Measurements from ENCODE around the gene GLG1. TPM values are rescaled to one million over a fixed set of nuclear protein-coding genes. Genes with fewer than 3 reads are reported as not detected.
A peak's percentile ranks its signal among the peaks of the same experiment; 100 is the strongest.

Gene GLG1
- total RNA-seq, 1 donor from 2014 or later, result 193 TPM

DNA sequence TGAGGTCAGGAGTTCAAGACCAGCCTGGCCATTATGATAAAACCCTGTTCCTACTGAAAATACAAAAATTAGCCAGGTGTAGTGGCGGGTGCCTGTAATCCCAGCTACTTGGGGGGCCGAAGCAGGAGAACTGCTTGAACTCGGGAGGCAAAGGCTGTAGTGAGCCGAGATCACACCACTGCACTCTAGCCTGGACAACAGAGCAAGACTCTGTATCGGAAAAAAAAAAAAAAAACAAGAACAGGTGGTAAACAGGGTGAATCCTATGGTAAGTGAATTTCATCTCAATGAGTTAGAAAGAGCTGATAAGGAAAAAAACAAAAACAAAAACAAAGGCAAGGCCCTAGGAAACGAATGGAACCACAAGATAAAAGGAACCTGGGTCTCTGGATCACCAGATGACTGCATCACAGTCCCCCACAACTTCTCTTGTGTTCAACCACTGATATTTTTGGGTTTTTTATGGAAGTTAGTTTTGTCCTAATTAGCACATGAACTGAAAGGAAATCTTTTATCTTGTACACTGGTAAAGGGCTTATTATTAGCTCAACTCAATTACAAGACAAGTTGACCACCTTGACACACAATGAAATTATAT is 21.0 kb downstream of the GLG1 start:
- peaks cover 5% of the 10 kb centered on the region for H3K36me3 Mint-ChIP-seq
- peaks cover 5% of the 10 kb centered on the region for H3K4me1 Mint-ChIP-seq
- no peaks in the 10 kb centered on the region for H3K27me3 Mint-ChIP-seq (ENCODE audit: low read depth)
- TF ChIP-seq, protein P1, sequence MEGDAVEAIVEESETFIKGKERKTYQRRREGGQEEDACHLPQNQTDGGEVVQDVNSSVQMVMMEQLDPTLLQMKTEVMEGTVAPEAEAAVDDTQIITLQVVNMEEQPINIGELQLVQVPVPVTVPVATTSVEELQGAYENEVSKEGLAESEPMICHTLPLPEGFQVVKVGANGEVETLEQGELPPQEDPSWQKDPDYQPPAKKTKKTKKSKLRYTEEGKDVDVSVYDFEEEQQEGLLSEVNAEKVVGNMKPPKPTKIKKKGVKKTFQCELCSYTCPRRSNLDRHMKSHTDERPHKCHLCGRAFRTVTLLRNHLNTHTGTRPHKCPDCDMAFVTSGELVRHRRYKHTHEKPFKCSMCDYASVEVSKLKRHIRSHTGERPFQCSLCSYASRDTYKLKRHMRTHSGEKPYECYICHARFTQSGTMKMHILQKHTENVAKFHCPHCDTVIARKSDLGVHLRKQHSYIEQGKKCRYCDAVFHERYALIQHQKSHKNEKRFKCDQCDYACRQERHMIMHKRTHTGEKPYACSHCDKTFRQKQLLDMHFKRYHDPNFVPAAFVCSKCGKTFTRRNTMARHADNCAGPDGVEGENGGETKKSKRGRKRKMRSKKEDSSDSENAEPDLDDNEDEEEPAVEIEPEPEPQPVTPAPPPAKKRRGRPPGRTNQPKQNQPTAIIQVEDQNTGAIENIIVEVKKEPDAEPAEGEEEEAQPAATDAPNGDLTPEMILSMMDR (IDR thresholded peaks at IDR 0.05; ENCODE audit: unreplicated experiment), result no peak
- H3K4me3 Mint-ChIP-seq, result no peak overlapping the region
- no peak for DNase-seq (ENCODE audit: low spot score in 2 of 2, unreplicated experiment in 2 of 2)
- H3K9me3 Mint-ChIP-seq, result no peaks in the 10 kb centered on the region
- H3K27ac Mint-ChIP-seq, result peak overlapping the region; percentile 39

DNA sequence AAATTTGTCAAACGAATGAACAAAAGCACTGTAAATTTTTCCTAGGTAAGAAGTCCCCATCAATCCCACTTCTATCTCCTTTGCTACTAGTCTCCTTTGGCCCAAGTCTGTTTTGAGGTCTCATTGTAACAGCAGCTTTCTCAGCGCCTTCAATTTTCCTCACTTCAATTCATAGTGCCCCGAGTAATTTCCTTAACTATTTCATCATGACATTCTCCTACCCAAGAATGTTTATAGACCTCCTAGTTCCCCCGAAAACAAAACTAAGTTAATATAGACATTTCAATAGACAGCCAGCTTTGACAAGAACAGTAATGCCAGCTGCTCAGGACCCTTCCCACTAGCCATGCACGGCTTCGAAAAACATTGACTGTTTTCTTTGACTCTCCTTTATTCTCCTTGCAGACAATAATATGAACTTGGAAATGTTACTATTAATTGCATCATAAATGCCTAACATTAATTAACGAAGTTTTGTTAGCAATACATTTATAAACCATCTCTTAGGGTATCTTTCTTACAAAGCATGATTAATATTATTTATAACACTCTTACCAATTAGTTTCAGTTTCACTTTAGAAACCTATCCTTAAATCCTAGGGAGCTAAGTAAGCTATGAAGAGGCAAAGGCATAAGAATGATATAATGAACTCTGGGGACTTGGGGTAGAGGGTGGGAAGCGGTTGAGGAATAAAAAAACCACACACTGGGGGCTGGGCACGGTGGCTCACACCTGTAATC is 22.8 kb downstream of the GLG1 start:
- no peaks in the 10 kb centered on the region for H3K27me3 Mint-ChIP-seq (ENCODE audit: low read depth)
- no peak overlapping the region for H3K4me3 Mint-ChIP-seq
- H3K4me1 Mint-ChIP-seq, result peaks cover 5% of the 10 kb centered on the region
- TF ChIP-seq, protein P1 (IDR thresholded peaks at IDR 0.05; ENCODE audit: unreplicated experiment), result no peak
- peaks cover 5% of the 10 kb centered on the region for H3K36me3 Mint-ChIP-seq
- DNase-seq (ENCODE audit: low spot score in 2 of 2, unreplicated experiment in 2 of 2), result no peak
- H3K27ac Mint-ChIP-seq, result no peak overlapping the region
- H3K9me3 Mint-ChIP-seq, result no peaks in the 10 kb centered on the region

DNA sequence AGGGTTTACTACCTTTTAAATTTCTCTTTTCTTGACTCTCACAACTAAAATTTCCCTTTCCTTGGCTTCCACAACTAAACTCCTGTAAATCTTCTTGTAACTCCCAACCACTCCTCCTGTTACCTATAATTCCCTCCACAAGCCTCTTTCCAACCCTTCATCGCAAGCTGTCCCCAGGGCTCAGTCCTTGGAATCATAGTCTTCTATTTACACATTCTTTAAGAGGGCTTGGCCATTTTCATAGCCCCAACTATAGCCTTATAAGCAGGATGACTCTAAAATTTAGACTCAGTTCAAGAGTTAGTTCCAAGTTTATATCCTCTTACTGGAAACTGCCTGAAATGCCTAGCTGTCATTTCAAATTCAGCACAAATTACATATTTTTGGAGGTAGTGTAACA is 23.9 kb downstream of the GLG1 start:
- Mint-ChIP-seq H3K4me3 (no peak overlapping the region), H3K36me3 (peaks cover 2% of the 10 kb centered on the region), H3K27ac (no peak overlapping the region), H3K4me1 (peaks cover 15% of the 10 kb centered on the region), H3K27me3 (ENCODE audit: low read depth) (no peaks in the 10 kb centered on the region), H3K9me3 (no peaks in the 10 kb centered on the region)
- TF ChIP-seq, protein P1 (IDR thresholded peaks at IDR 0.05; ENCODE audit: unreplicated experiment), result no peak
- no peak for DNase-seq (ENCODE audit: low spot score in 2 of 2, unreplicated experiment in 2 of 2)

DNA sequence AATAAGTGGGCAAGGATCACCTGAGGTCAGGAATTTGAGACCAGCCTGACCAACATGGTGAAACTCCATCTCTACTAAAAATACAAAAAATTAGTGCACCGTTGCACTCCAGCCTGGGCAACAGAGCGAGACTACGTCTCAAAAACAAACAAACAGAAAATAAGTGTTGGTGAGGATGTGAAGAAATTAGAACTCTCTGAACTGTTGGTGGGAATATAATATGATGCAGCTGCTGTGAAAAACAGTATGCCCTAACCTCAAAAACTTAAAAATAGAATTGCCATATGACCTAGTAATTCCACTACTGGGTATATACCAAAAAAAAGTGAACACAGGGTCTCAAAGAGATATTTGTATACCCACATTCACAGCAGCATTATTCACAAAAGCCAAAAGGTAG is 26.1 kb downstream of the GLG1 start:
- Mint-ChIP-seq H3K27me3 (ENCODE audit: low read depth) (no peaks in the 10 kb centered on the region), H3K27ac (peak overlapping the region; percentile 37), H3K36me3 (no peaks in the 10 kb centered on the region), H3K4me3 (no peak overlapping the region), H3K4me1 (peaks cover 10% of the 10 kb centered on the region), H3K9me3 (no peaks in the 10 kb centered on the region)
- DNase-seq (ENCODE audit: low spot score in 2 of 2, unreplicated experiment in 2 of 2), result no peak
- TF ChIP-seq, protein P1 (IDR thresholded peaks at IDR 0.05; ENCODE audit: unreplicated experiment), result no peak

DNA sequence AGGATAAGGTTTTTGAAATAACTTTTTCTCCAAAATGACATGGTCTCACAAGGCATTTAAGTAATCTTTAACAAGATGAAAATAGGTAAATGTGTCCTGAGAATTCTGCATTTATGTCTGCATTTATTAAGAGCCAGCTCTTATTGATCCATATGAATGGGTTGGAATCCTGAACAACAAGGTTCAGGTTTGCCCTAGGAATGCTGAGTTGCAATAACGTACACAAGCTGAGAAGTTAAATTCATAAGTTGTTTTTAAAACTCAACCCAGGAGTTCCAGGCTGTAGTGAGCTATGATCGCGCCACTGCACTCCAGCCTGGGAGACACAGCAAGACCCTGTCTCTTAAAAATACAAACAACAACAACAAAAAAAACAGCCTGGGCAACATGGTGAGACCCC is 28.1 kb downstream of the GLG1 start:
- H3K4me3 Mint-ChIP-seq, result no peak overlapping the region
- DNase-seq (ENCODE audit: low spot score in 2 of 2, unreplicated experiment in 2 of 2), result no peak
- TF ChIP-seq, protein P1 (IDR thresholded peaks at IDR 0.05; ENCODE audit: unreplicated experiment), result no peak
- H3K9me3 Mint-ChIP-seq, result no peaks in the 10 kb centered on the region
- H3K27ac Mint-ChIP-seq, result no peak overlapping the region
- H3K27me3 Mint-ChIP-seq (ENCODE audit: low read depth), result no peaks in the 10 kb centered on the region
- H3K36me3 Mint-ChIP-seq, result no peaks in the 10 kb centered on the region
- H3K4me1 Mint-ChIP-seq, result peaks cover 13% of the 10 kb centered on the region
